Measurements from ENCODE around the gene KCNG3.

Gene KCNG3, protein sequence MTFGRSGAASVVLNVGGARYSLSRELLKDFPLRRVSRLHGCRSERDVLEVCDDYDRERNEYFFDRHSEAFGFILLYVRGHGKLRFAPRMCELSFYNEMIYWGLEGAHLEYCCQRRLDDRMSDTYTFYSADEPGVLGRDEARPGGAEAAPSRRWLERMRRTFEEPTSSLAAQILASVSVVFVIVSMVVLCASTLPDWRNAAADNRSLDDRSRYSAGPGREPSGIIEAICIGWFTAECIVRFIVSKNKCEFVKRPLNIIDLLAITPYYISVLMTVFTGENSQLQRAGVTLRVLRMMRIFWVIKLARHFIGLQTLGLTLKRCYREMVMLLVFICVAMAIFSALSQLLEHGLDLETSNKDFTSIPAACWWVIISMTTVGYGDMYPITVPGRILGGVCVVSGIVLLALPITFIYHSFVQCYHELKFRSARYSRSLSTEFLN

GRCh38 chr2:42493468-42494354 is at the start of gene KCNG3:
KCNG3 (minus strand) TSS chr2:42493982; CDS start chr2:42493501, 481 bp downstream.
- peak; percentile 46 to 54 for DNase-seq

GRCh38 chr2:42542871-42543270 is 49.1 kb upstream of the KCNG3 start:
- no peak for DNase-seq

GRCh38 chr2:42537493-42537892 is 43.7 kb upstream of the KCNG3 start:
- no peak for DNase-seq

GRCh38 chr2:42532397-42532796 is 38.6 kb upstream of the KCNG3 start:
- DNase-seq, result no peak

- DNase-seq, result no peak
These were observed 29.6 kb upstream of the KCNG3 start for GRCh38 chr2:42523341-42523740.

GRCh38 chr2:42522035-42522434 is 28.3 kb upstream of the KCNG3 start:
- DNase-seq, result no peak

DNA sequence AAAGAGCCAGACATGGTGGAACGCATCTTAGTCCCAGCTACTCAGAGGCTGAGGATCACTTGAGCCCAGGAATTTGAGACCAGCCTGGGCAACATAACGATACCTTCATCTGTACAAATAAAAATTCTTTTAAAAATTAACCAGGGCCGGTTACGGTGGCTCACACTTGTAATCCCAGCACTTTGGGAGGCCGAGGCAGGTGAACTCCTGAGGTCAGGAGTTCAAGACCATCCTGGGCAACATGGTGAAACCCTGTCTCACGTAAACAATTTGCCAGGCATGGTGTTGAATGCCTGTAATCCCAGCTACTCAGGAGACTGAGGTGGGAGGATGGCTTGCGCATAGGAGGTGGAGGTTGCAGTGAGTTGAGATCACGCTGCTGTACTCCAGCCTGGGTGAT is 25.8 kb upstream of the KCNG3 start:
- no peak for DNase-seq

DNA sequence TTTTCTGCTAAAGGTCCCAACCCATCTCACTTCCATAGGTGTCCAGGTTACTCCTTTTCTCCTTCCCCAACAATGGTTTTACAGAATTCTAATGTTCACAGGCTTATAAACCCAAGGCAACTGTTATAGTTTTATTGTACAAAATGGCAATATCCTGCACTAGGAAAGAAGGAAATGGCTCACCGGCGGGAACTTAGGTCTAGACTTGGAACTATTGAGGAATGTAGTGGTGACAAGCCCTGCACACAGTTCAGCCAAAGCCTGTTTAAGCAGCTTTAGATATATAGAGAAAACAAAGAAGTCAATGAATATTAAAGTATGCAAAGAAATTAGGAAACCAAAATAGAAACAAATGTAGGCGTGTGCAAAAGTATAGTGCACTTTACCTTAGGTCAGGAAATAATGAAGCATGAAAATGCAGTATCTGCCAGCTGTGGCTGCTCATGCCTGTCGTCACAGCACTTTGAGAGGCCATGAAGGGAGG is 22.7 kb upstream of the KCNG3 start:
- DNase-seq, result no peak

DNA sequence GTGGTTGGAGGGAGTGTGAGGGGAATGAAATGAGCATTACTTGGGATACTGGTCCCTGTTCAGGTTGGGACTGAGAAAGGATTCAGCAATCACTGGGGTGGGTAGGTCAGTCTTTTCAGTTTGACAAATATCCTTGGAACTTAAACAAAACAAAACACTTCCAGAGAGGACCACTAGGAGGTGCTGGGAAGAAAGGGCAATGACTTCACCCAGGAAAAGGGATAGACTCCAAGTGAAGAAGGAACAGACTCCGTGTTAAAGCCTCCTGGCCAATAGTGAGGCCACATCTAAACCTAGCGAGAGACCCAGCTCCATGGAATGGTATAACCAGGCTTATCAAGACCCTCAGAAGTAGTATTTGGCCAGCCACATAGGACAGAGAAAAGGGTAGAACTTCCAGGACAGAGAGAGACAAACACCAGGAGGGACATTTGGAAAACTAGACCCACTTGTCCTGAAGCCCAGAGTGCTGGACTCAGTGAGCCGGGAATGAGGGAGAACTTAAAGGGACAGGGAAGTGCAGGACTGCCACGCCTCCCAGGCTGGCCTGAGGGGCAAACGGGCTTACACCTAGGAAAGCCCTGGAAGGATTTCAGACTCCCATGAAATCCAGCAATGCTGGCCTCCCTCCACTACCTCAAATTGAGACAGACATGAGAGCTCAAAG is 19.6 kb upstream of the KCNG3 start:
- peak in 1 of 2 donors; percentile 24 for DNase-seq

DNA sequence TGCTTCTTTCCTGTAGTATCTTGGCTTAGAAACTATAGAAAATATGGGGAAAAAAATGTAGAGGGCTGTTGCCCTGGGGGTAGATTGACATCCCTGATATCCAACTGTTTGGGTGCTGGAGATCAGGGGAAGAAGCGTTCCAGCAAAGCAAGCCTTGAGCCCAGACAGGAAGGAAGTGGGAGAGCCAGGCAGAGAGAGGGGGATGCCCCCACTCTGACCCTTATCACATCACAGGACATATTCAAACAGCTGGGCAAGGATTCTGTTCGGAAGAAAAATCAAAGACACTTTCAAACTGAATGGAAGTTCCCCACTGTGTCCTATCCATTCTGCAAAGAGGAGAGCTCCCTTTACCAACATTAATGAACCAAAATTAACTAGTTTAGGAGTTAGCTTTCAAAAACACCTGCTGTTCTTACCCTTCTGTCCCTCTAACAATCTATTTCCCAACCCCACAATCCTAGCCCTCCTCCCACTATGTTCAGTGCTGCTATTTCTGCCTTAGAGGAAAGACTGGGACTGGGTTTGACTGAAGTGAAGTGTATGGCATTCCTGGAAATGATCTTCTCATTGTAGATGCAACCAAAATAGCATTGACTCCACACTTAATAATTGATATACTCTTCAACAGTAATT is 16.9 kb upstream of the KCNG3 start:
- DNase-seq, result no peak

DNA sequence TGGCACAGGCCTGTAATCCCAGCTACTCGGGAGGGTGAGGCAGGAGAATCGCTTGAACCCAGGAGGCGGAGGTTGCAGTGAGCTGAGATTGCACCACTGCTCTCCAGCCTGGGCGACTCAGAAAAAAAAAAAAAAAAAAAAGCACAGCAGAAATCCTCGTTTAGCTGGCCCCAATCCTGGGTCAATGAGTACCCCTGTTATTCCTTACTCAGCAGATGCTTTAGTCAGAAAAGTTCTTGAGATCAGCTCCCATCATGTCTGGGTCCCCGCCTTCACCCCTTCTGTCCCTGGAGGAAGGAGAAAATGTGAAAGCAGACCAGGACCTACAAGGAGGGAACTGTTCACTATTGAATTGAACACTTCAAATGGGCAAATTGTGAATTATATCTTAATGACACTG is 16.4 kb upstream of the KCNG3 start:
- no peak for DNase-seq

DNA sequence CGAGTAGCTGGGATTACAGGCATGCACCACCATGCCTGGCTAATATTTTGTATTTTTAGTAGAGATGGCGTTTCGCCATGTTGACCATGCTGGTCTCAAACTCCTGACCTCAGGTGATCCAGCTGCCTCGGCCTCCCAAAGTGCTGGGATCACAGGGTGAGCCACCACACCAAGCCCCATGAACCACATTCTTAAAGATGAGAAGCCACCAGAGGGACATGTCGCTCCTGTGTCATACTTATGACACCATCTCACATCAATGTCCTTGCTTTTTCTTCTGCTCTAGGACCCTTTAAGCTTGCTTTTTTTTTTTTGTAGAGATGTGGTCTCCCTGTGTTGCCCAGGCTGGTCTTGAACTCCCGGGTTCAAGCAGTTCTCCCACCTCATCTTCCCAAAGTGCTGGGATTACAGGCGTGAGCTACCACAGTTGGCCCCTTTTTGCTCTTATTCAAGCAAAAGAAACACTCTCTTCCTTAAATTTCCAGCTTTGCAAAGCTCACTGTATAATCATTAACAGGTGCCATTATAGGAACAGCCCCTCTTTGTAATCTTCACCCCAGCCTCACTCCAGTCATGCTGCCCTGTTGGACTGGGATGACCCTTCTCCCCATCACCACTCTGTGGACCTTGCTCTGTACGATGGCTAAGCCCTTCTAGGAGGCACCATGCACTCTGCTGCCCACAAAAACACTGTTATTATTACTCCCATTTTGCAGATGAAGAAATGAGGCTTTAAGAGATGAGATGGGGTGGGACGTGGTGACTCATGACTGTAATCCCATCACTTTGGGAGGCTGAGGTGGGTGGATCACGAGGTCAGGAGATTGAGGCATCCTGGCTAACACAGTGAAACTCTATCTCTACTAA is 10.8 kb upstream of the KCNG3 start:
- DNase-seq, result no peak

DNA sequence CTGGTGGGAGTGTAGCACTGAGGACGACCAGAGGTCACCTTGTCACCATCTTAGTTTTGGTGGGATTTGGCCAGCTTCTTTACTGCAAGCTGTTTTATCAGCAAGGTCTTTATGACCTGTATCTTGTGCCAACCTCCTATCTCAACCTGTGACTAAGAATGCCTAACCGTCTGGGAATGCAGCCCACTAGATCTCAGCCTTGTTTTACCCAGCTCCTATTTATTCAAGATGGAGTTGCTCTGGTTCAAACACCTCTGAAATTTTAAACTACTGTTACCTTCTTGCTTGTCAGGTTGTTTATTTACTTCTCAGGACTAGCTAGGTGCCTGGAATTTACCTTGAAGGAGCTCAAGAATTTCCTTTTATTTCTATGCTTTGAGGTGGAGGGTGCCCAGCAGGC is 9.5 kb upstream of the KCNG3 start:
- no peak for DNase-seq

DNA sequence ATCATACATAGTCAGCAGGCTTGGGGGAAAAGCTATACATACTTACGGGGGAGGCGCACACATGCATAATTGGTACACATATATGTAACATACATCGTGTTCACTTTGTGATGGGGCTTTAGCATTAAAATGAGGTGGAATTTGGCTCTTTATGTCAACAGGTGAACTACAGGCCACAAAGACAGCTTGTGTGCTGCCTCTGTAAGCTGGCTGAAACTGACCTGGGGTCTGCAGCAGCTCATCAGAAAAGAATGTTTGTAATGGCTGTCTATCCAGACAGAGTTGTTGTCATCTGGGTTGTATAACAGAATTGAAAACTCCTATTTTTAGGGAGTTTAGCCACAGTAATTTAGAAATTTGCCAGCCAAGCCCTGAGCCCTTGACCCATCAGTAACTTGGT is 4.7 kb upstream of the KCNG3 start:
- no peak for DNase-seq

- DNase-seq, result no peak
These were observed 1.8 kb upstream of the KCNG3 start for GRCh38 chr2:42495611-42496010.

DNA sequence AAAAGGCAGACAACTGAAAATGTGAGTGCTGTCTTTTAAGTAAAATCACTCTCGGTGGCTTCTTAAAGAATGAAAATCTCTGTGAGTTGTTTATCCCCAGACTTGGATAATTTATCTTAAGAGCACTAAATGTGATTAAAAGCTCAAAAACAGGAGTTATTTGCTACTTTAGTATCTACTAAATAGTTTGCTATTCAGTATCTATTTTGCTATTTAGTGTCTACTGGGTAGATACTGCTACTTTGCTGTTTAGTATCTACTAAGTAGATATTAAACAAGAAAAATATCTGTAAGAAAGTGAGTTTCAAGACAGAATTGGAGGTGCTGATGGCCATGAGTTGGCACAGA is 1.4 kb upstream of the KCNG3 start:
- DNase-seq, result no peak

DNA sequence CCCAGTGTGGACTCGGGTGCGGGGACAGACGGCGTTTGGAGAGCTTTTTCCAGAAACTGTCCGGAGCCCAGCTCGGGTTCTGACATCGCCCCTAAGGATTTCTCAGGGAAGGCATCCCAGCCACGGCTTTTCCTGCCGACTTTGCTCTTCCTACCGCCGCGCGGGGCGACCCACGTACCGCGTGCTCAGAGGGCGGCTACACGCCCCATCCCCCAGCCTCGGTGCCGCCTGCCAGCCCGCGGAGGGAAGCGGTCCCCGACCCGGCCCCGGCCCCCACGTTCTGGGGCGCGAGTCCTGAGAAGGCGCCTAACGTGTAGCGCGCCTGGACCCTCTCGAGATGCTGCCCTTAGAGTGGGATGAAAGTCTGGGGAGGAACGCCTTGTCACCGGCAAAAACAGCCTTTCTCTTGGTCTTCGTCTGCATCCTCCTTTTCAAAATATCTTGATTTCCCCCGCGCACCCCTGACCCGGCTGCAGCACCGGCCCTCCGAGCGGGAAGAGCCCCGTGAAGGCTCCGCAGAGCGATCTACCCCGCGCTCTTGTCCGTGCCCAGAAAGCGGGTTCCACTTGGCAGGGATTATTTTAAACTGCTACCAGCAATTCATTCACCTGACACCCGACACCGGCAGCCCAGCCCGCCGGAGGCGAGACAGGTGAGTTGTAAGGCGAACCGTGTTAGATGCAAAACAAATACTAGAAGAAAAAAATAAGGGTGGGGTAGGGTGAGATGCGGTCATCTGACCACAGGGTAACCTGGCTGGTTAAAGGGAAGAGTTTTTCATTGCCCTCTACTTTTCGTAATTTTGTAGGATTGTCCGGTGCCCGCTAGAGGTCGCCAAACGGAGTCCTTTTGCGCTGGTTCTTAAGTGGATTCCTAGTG is 812 bp upstream of the KCNG3 start:
- DNase-seq, result peak; percentile 72 to 75

DNA sequence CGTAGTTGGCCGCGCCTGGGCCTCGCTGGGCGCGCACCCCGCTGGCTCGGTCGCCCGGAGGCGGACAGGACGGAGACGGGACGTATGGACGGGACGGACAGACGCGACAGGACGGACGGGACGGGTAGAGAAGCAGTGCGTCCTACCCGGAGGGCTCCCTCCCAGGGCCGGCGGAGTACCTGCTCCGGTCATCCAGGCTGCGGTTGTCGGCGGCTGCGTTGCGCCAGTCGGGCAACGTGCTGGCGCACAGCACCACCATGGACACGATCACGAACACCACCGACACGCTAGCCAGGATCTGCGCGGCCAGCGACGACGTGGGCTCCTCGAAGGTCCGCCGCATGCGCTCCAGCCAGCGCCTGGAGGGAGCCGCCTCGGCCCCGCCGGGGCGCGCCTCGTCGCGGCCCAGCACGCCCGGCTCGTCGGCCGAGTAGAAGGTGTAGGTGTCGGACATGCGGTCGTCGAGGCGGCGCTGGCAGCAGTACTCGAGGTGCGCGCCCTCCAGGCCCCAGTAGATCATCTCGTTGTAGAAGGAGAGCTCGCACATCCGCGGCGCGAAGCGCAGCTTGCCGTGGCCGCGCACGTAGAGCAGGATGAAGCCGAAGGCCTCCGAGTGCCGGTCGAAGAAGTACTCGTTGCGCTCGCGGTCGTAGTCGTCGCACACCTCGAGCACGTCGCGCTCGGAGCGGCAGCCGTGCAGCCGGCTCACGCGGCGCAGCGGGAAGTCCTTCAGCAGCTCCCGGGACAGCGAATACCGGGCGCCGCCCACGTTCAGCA is 903 bp downstream of the KCNG3 start:
- peak in 1 of 2 donors; percentile 33 for DNase-seq

DNA sequence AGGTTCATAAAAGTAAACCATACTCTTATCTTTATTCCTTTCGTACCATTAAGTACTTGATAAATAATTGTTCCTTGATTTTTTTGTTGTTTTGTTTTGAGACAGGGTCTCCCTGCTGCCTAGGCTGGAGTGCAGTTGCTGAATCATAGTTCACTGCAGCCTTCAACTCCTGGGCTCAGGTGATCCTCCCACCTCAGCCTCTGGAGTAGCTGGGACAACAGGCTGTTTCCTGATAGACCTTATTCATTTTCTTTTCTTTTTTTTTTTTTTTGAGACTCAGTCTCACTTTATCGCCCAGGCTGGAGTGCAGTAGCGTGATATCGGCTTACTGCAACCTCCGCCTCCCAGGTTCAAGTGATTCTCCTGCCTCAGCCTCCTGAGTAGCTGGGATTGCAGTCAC is 5.5 kb downstream of the KCNG3 start:
- no peak for DNase-seq

Data from CD4-positive, alpha-beta T cell treated with Interleukin-4 for 1 hour (primary cell).